Ecto neural progenitor cell (in vitro differentiated cells): ENCODE measurements around the gene CDK2.
A peak's percentile ranks its signal among the peaks of the same experiment; 100 is the strongest.

Experiments
- DNase-seq: peaks from one replicate; pipeline ENCODE4 v3.0.0-alpha.2; 2018; ENCODE audit warnings: low spot score

The CDK2 gene

GRCh38 chr12:55938826-55939501 lies 27.7 kb upstream of the CDK2 start:
- DNase-seq = no peak

- DNase-seq = peak; percentile 94
Measured at GRCh38 chr12:55940065-55940732, 26.4 kb upstream of the CDK2 start.

DNA sequence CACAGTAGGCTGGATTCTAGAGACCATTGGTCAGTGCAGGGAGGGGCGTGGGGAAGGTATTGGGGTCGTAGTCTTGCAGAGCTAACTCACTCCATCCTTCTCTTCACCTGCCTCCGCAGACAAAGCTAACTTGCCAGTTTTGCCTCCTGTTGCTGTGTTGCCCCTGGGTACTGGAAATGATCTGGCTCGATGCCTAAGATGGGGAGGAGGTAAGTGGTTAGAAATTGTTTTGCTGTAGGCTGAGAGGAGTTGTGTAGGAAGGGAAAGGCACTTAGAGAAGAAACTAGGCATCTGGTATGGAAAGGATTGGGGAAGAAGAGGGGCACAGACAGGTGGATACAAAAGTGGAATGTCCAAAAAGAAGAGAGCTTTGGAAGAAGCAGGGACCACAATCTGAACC lies 24.6 kb upstream of the CDK2 start:
- DNase-seq = no peak

DNA sequence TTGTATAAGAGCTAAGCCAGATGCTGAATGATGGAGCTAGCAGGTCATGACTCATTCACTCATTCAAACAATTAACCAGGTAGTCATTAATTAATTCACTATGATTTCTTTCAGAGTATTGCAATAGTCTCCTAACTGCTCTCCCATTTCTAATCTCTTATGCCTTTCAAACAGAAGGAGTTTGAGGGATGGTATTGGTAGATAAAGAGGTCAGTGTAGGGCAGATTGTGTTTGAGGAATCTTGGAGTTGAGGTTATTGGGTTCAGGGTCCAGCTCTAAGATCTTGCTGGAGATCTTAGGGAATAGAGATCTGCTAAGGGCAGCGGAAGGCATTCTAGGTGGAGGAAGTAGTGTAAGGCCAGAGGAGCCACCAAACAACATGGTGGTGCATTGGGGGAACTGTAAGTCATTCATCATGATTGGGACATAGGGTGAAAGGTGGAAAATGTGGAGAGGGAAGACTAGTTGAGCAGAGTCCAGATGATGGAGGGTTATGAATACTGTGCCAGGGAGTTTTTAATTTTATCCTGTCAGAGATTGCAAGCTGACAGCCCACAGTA lies 24.0 kb upstream of the CDK2 start:
- DNase-seq = no peak

GRCh38 chr12:55946553-55946952 lies 20.1 kb upstream of the CDK2 start:
- DNase-seq = no peak

GRCh38 chr12:55955344-55955743 lies 11.3 kb upstream of the CDK2 start:
- no peak for DNase-seq

DNA sequence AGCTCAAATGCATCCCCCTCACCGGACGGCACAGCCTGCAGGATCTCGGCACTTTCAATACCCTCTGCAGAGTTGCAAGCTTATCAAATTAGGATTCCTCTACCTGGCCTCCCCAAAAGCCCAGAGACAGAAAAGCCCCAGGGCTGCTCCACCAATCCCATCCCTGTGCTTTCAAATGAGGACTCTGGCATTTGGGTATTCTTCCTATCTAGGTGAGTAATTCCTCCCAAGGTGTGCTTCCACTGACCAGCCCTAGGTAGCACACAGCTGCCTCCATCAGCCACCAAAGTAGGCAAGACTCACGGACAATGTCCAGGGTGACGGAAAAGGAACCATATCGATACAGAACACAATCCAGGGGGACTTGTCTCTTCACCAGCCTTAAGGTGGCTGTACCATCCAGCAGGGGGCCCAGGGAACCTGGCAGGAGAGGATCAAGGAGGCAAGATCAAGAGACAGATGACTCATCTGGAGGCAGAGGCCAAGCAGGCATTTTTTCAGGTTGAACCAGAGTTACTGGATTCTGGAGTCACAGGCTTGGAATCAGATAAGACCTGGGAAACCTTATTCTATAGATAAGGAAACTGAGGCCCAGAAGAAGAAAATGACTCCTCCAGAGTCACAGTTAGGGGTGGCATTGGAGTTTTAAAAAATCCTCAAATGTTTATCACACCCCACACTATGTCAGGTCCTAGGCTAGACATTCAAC lies 10.7 kb upstream of the CDK2 start:
- DNase-seq = no peak

DNA sequence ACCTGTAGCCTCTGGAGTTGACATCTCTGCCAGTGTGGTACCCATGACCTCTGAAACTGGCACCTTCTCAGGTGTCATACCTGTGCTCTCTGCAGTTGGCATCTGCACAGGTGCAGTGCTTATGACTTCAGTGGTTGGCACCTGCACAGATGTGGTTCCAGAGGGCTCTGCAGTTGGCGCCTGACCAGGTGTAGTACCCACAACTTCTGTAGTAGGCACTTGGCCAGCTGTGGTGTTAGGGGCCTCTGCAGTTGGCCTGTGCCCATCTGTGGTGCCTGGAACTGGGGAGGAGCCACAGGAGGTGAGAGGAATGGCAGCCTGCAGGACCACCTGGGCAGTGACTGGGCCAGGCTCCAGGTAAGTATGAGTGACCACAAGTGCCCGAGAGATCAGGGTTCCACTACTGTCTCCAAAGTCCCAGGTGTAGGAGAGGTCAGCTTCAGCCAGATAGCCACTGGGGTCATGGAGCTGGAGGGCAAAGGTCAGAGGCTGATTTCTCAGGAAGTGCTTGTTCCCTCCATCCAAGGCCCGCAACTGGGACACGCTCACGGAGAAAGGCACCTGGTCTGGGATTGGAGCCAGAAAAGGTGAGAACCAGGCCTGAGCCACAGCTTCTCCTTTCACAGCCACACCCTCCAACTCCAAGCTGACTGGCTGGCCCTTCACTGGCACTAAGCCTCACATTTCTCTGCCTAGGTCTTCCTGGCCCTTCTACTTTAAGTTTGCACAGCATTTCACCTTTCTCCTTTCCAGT lies 9.3 kb upstream of the CDK2 start:
- no peak for DNase-seq

DNA sequence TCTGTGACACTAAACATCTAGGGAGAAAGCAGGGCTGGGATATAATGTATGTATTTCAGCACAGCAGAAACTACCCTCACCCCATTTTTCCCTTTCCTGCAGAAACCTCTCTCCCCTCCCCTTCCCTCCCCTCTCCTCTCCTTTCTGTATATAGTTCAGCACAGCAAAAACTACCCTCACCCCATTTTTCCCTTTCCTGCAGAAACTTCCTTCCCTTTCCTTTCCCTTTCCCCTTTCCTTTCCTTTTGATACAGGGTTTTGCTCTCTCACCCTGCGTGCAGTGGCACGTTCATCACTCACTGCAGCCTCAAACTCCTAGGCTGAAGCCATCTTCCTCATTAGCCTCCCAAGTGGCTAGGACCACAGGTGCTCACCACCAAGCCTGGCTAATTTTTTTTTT lies 2.9 kb upstream of the CDK2 start:
- no peak for DNase-seq

- DNase-seq = peak; percentile 67
Measured at GRCh38 chr12:55965240-55965639, 1.4 kb upstream of the CDK2 start.

DNA sequence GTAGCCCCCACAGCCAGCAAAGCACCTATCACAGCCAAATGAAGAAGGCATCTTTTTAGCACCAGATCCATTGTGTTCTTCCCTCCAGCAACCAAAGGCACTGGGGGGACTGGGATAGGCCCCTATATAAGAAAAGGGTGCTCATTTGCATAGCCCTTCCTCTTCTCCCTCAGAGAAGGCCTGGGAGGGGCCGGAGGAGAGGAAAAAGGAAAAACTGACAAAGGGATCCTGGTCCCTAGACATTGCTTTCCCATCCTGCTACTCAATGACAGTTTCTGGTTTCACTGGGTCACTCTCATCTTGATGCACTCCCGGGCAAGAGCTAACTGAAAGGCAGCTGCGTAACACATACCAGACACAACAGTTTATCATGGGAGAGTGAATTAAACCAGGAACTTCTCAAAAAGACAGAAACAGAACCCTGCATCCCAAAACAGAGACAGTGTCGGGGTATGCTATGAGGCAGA lies 656 bp upstream of the CDK2 start, which contains the start of gene PMEL:
TSS of gene PMEL (minus strand) at position 102 of the 467 bp plus-strand sequence. CDS start at position 71, 31 bp downstream.
- DNase-seq = peak; percentile 67

- DNase-seq = no peak
Measured at GRCh38 chr12:55969356-55969755, 2.7 kb downstream of the CDK2 start.

DNA sequence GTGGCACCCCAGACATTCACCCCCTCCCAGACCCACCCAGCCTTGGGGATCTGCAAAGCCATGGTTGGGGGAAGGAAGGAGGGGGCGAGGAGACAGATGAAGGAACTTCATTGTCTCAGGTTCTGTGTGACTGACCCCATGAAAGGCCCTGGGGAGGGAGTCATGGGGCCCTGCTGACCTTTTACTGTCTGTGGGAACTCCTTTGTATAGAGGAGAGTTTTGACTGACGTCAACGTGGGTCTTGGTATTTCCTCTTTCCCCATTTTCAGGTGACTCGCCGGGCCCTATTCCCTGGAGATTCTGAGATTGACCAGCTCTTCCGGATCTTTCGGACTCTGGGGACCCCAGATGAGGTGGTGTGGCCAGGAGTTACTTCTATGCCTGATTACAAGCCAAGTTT lies 4.1 kb downstream of the CDK2 start:
- no peak for DNase-seq

GRCh38 chr12:55972042-55972441 lies 5.4 kb downstream of the CDK2 start:
- no peak for DNase-seq

- DNase-seq = no peak
Measured at GRCh38 chr12:55972456-55972855, 5.8 kb downstream of the CDK2 start.

- no peak for DNase-seq
Measured at GRCh38 chr12:55972911-55973598, 6.4 kb downstream of the CDK2 start.

DNA sequence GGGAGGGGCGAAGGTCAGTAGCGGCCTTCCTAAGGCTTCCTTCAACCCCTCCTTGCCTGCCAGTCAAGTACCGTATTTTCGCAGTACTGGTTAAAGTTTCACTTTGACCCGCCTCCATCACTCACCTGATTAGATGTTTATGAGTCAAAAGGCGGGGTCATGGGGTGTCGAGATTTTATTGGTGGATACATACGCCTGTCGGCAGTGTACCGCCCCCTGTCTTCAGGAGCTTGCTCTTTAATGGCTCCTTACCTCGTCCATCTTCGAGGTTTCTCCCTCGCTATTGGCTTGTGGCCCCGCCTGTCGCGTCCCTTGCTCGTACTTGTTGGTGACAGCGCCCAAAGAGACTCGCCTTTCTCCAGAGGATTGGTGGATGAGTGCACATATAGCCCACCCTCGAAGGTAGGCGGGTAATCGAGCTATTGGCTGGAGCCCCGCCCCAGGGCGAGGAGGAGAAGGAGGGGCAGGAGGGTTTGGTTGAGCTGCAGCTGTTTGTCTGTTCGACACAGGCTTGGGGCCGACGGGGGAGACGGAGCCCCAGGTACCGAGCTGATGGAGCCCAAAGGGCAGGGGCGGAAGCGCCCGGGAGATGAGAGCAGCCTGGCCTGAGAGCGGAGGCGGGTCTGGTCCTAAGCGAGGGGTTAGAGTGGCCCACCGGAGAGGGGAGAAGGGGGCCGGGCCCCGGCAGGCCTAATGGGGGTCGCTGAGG lies 7.1 kb downstream of the CDK2 start, which contains the start of gene RAB5B:
TSS of gene RAB5B (plus strand) at position 480 of the 709 bp plus-strand sequence. CDS start 12,883 bp downstream, outside the sequence.
- DNase-seq = peak; percentile 99

DNA sequence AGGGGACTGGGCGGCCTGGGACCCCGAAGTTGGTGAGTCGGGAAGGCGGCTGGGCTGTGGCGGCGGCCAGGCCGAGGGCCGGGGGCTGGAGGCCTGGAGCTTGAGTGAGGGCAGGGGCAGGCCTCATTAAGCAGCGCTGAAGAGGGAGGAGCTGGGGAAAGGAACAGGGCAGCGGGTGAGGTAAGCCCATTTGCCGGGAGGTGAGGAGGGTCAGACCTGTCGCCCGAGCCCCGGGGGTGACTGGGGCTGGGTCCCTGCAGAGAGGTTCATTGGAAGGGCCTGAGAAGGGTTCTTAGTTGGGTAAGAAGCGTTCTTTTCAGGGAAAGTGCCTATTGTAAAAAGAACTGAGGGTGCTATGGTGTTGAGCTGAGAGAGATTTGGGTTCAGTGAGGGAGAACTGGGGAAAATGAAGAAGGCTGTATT lies 7.7 kb downstream of the CDK2 start:
- DNase-seq = no peak

GRCh38 chr12:55978393-55978792 lies 11.8 kb downstream of the CDK2 start:
- DNase-seq = no peak

- DNase-seq = no peak
Measured at GRCh38 chr12:55979069-55979468, 12.4 kb downstream of the CDK2 start.
